Glomerular endothelial cell (primary cell): ENCODE data around the gene LRRTM3. TPM values are rescaled to one million over a fixed set of nuclear protein-coding genes. Genes with fewer than 3 reads are reported as not detected.

ENCODE experiments used
- DNase-seq: peaks from one replicate; pipeline ENCODE4 v3.0.0-alpha.2; 2011; ENCODE audit warnings: low read depth, low spot score; ENCODE audit errors: extremely low read depth
- total RNA-seq: library from RNA; depleted of rRNA; stranded (reverse); fragments of >200 nt; gene quantifications from 2 replicates; pipeline ENCODE4 v1.2.3, GENCODE V29; 2015

The LRRTM3 gene
- total RNA-seq, 1 donor from 2014 or later = not detected

DNA sequence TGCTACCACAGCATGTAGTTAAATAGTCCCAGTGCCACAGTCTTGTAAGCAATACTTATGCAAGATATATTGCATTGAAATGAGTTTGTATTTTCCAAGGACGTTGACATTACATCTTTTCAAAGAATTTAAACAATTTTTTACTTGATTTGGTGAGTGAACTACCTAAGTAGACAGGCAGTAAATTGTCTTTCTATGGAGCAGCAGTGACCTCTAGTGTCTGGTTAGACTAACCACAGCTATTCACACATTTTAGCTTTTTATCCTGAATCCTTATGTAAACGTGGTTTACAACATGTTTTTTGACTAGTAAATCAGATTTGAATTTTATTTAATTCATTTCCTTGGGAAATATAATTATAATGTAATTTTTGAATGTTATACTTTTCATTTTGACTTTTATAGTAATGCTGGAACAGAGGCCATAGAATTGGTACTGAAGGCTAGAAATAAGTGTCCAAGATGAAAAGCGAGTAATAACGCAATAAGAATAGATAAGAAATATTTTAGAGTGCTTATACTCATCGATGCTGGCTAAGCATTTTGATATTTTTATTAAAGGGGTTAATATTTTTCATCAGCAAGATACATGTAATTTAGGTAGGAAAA lies 5.6 kb downstream of the LRRTM3 start:
- peak; percentile 37 for DNase-seq

DNA sequence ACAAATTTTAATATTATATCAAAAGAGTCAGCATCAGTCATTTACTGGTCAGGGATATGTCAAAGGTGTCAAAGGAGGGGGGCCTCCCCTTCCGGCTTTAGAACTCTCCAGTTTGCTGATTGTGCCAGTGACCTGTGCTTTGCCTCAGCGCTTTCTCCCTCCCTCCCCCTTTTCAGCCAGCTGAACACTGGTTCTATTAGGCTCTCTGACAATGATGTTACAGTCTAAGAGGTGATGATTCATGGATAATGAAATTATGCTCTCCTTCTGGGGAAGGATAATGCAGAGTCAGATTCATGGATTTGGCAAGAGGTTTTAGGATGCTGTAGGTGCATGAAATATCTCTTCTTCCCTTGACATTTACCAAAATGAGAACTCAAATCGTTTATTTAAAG lies 6.1 kb downstream of the LRRTM3 start:
- no peak for DNase-seq

DNA sequence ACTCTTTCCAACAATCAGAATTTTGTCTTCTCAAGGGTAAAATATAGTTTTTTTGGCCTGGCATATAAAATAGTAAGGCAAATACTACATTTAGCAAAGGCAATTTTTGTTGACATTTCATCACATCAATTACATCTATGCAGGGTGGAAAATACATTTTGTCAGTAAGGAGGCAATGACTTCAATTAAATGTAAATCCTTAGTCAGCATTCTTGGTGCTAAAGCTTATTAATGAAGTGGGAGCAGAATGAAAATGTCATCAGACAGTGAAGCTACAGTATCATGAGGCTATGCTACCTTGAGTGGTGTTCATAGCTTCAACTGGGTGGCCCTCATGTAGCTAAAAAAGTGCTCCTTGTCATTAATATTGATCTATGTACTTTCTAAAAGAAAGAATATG lies 8.9 kb downstream of the LRRTM3 start:
- DNase-seq = no peak

DNA sequence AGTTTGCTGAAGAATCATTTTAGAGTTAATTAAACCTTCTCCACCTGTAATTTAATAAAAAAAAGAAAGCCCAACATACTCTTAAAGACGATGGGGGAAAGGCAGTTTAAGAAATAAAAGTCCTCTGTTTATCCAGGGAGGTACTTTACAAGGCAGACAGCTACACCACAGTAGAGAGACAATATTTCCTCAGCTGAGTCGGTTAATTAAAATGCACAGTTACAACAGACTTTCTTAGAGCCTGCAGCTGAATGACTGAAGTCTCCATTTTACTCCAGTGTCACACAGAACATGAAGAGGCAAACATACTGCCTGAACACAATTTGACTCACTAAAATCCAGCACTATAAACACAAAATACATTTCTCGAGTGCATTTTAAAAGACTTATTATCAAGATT lies 15.1 kb downstream of the LRRTM3 start:
- no peak for DNase-seq

DNA sequence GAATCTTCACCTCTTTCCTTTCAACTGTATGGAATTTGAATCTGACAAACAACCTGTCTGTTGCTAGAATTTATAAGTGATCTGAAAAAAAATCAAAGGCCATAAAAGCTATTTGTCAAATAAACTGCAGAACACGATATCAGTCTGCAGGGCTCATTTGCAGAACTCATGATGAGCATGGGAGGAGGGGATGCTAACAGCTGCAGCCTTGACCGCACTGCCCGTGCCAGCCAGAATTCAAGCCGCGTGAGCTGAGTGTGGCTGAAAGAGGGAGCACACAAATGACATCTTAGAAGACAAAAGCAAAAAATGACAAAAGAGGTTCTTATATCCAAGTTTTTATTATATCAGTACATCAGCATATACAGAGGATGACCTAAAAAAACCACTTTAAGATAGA lies 15.7 kb downstream of the LRRTM3 start:
- DNase-seq = no peak

DNA sequence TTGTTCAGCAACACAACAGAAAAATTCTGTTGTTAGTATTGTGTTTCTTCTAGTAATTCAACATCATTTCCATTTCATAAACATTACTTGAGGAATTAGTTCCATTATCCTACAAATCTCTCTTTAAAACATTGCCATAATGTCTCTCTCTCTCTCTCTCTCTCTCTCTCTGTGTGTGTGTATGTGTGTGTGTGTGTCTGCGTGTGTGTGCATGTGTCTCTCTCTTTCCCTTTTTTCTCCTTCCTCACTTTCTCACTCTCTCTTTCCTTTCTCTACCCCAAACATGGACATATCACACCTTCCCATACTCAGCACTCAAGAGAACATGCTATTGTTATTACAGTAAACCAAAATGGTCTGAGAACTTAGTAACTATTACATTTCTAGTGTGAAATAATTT lies 16.6 kb downstream of the LRRTM3 start:
- DNase-seq = no peak

DNA sequence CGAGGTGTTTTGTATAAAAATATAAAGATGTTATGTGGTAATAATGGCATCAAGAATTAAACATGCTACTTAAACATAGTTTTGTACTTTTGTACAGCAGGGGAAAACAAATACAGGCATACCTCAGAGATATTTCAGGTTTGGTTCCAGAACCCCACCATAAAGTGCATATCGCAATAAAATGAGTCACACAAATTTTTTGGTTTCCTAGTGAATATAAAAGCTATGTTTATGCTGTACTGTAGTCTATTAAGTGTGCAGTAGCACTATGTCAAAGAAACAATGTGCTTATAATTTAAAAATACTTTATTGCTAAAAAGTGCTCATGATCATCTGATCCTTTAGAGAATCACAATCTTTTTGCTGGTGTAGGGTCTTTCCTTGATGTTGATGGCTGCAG lies 17.8 kb downstream of the LRRTM3 start:
- DNase-seq = no peak

DNA sequence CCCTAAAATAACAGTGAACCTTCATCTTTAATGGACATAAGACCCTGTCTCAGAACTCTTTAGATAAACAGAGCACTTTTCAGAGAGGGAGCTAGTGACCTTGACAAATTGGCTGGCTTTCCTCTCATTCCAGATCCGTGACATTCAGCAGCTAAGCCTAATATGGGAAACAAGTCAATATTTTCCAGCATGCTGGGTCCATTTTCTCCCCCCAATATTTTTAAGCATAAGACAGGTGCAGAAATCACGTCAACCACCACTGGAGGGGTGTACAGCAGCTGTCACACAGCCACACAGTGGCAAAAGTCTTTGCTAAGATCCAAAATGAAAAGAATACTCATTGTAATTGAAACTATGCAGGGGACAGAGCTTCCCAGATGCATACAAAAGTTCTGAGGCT lies 26.1 kb downstream of the LRRTM3 start:
- DNase-seq = no peak

DNA sequence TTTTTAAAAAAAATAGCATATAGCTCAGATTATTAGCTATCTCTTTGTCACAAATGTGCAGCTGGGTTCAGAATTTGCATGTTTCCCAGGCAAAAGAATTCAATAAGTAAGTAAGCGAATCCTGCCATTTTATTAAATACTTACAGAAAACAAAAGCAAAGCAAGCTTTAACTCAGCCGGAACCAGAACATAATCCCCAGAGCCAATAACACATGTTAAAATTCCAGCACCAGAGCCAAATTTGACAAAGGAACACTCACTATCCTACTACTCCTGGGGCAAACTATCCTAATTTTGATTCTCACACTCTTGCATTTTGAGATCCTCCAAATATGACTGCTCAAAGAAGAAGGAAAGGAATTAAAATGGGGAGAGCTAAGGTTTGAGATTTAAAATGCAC lies 32.6 kb downstream of the LRRTM3 start:
- DNase-seq = no peak

DNA sequence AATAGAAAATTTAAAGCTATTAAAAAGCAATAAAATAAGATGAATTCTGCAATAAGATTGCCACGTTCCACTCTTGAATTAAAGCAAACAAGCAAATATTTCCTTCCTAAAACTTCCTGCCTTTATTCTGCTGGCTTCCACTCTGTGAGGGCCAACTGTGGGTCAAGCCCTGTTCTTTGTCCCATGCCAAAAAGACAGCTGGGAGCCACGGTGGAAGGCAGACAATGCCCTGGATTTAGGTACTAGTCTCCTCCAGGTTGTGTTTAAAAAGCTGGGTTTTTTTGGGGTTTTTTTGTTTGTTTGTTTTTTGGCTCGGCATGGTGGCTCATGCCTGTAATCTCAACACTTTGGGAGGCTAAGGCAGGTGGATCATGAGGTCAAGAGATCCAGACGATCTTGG lies 39.1 kb downstream of the LRRTM3 start:
- no peak for DNase-seq

DNA sequence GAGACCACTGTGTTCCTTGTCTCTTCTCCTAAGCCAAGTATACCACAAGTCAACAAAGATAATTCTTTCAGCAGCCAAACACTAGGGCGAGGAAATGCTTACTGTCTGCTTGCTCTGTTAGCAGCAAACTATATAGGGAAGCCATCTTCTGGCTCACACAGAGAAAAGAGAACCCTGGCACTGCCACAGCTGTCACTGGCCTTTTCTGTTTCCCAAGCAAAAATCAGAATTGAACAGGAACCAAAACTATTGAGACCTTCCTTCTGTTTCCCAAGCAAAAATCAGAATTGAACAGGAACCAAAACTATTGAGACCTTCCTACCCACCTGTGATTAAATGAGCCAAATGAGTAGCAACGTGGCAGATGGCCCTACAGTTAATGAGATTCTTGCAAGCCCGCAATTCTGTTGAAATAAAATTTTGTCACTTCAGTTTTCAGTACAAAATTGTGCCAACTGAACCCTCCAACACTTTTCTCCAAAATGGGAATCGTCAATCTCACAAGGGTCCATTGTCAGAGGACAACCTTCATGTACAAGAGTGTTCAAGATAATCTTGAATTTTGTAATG lies 54.5 kb downstream of the LRRTM3 start:
- no peak for DNase-seq

DNA sequence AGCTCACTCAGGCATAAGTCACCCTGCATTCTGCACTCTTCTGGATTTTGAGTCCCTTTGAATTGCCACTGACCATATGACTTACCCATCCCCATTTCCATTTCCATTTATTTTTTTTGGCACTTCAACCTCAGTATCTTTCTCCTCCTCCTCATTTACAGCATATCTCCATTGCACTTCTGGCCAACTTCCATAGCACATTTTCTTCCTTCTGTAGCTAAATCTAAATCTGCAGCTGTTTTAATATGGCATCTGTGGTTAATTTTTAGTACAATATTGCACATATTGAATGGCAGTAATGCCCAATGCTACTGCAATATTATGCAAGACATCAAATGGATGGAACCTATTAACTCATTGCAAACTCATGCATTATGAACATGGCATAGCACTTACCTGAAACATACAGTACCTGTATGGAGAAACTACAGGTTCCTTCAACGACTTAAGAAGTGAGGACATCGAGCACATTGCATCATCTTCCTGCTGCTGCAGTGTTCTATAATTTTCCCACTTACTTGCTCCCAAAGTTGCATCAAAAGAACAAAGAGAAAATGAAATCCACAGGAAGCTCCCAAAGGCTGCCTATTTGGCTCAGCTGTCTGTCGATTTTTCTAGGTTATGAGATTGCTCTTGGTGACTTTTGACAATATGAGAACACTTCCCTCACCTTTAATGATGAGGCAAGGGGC lies 55.7 kb downstream of the LRRTM3 start:
- no peak for DNase-seq

DNA sequence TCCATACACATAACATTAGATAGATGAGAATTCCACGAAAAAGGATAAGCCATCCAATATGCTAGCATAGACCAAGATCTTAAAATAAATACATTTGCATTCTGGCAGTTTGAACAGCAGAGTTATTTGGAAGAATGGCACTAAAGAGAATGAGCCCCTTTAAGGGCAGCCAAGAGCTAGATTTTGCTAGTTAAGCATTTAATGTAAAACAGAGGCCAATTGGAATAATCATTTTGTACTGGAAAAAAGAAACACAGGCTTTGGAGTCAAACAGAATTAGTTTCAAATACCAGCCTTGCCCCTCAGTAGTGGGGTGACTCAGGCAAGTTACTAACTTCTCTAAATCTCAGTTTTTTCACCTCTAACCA lies 56.2 kb downstream of the LRRTM3 start:
- no peak for DNase-seq

DNA sequence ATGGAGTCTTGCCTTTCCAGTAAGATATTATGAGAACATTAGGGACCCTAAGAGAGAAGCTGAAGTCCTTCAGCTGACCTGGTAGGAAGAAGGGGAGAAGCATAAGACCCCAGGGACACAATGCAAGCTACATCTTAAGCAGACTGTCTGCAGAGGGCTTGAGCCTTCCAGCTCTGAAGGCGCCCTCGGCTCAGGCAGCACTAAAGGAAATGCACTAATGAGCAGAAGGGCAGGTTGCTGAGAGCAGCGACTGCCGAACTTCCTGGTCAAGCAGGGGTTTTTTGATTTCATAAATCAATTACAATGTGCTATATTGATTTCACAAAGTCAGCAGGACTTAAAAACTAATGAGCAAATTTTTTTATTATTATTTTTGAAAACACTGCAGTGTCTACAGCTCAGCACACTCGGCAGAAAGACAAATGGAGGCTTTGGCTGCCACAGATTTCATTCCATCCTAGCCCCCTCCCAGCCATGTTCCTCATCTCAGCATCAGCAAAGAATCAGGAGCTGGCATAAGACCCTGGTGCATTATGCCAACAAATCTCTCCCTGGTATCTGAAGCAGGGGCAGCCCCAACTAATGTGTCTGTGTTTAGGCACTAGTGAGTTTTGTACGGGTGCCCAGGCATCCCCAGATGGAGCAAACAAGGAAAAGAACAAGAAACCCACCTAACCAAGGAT lies 57.1 kb downstream of the LRRTM3 start:
- no peak for DNase-seq

DNA sequence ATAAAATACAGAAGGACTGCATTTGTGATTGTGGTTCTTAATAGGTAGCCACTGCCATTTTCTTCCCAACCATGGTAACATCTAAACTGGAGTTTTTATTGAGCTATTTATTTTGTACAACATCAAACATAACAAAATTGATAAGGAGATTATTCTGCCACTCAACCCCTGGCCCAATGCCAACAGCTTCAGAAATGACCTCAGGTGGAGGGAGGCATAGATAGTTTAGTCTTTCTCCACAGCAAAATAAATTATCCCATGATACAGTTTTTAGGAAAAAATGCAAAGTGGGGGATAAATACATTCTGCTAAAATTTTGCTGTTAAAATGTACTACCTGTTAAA lies 57.6 kb downstream of the LRRTM3 start:
- no peak for DNase-seq

DNA sequence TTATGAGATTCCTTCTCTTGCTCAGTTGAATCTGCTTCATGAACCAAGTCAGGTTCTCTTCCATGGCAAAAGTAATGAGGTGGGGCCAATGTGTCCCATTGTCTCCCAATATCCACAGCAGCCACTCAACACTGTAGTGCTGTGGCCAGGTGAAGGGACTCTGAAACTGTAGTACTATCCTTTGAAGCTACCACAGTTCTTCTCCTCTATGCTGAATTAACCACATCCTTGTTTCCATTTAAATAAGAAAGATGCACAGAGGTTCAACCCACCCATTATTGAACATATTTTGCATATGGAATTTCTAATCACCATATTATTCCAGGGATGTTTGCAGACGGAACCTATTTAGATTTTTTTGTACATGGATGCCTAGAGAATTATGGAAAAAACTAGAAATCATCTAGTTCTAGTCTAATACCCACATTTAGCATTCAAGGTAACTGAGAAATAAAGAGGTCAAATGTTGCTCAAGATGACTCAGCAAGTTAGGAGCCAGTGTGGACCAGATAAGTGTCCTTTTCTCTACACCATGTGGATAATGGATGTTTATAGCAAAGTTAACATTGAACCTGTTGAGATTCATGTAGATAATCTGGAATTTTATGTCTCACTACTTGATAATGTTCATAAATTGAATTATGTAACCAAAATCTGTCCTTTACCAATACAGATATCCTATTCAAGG lies 64.5 kb downstream of the LRRTM3 start:
- no peak for DNase-seq

DNA sequence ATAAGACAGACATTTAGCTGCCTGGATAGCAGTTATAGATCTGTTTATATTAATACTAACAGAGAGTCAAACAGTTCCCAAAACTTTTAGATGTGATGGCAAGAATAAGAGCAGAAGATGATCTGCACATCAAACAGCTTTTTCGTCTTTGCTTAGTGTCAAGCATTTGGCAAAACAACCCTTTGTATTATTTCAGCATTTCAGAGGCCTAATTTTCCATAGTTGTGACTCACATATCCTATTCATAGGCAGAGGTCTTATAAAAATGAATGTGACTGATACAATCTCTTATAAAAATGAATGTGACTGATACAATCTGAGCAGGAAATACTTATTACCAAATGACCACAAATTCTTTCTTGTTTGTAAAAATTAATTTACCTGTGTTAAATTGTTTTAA lies 71.2 kb downstream of the LRRTM3 start:
- no peak for DNase-seq

DNA sequence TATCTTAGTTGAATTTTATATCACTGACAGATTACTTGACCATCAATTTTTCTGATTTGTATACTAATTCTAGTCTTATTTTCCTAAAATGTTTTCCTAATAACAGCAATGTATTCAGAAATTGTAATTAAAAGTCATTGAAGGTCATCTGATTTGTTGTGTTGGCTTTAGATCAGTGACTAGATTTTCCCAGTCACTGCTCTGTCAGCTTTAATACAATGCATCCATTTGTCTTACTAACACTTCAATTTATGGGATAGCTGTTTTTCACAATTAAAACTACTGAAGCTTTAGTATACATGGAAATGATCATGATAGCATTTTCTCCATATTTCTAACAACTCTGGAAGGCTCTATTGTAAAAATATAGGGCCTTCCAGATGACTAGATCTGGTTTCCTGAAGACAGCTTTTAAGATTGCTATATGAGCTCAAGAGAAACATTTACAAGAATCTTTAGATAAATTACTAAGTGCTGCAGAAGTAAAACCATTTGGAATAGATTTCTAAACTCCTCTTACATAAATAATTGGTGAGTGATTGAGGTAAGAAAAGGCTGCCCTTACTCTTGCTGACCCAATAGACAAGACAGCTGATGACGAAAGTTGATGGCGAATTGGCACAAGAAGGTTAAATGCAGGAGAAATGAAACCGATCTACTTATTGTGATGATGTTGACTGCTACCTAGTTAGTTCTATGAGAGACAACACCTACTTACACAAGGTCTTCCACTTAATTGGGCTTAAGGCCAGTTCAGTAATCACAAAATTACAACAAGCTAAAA lies 74.1 kb downstream of the LRRTM3 start:
- no peak for DNase-seq

DNA sequence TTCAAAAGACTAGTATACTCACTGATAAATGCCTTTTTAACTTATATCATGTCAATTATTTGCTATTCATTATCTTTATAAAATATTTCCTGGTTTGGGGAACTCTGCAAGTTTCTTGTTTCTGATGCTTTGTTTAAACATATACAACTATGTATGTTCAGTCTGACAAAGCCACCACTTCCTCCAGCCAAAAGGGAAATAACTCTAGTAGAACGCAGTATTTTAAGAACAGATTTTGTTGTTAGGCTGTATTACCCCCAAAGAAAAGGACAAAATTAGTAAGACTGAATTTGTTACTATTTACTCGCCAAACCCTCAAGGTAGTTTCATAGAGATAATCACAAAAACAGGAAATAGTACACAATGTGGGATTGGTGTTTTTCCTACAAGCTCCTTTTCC lies 78.9 kb downstream of the LRRTM3 start:
- no peak for DNase-seq

DNA sequence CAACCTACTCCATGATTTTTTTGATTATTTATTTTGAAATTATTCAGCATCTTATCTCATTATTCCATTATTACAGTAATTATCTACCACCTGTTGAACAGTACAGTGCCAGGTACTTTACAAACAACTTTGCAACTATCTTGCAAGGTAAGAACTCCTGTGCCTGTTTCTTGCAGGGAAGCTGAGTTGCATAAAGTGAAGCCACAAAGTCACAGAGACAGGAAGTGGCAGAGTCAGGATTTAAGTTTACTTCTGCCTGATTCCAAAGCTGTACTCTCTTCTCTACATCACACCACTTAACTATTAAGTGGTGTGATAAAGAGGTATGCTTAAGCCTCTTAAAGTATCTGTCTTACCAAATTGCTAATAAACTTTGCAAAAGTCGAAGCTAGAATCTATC lies 80.1 kb downstream of the LRRTM3 start:
- no peak for DNase-seq

DNA sequence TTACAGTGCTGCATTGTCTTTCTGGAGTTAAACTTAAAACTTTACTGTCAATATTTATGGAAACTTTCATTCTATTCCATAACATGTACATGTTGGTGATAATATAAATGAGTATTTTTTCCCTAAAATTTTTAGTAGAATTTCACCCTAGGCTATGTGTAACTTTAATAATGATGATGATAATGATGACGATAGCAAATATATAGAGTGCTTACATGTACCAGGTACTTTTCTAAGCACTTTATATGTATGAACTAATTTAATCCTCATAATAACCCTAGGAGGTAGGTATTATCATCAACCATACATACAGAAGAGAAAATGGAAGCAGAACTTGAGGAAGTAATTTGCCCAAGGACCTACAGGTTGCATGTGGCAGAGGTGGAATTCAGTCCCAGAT lies 85.6 kb downstream of the LRRTM3 start:
- no peak for DNase-seq
